ENCODE measurements around the gene UBQLN4. TPM values are rescaled to one million over a fixed set of nuclear protein-coding genes. Genes with fewer than 3 reads are reported as not detected.
A peak's percentile ranks its signal among the peaks of the same experiment; 100 is the strongest.

The UBQLN4 gene
- total and polyA plus RNA-seq, 12 donors, result 15.7 to 32.2 (median 25.4) TPM

DNA sequence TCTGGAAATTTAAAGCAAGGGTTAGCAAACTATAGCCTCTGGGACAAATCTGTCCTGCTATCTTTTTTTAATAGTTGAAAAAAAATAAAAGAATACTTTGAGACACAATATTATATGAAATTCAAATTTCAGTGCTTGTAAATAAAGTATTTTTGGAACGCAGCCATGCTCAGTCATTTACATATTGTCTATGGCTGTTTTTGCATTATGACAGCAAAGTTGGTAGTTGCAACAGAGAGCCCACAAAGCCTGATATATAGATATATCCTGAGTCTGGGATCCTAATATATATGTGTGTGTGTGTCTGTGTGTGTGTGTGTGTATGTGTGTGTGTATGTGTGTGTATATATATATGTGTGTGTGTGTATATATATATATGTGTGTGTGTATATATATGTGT, 53.6 kb downstream of the UBQLN4 start:
- Histone ChIP-seq H3K27ac (no peak overlapping the region), H3K4me1 (peaks cover 0 to 18% (median 11%) of the 10 kb centered on the region in 9 donors), H3K9me3 (no peaks in the 10 kb centered on the region), H3K36me3 (no peaks in the 10 kb centered on the region), H3K27me3 (no peaks in the 10 kb centered on the region), H3K4me3 (no peak overlapping the region)
- DNase-seq, result no peak
- 84 to 89% methylated on average over 1 of the region's 1 CpG for WGBS, 2 donors
- intact Hi-C loops (cut with DNase I), result loop anchor here in 1 of 10 donors (10.0 kb wide), 1 partner anchor 65 kb away; the partner anchor contains the start of gene RAB25
- no peak for ATAC-seq
- no peak for TF ChIP-seq CTCF (IDR thresholded peaks at IDR 0.05)

- 19 to 28% methylated on average over 2 of the region's 2 CpGs for WGBS, 2 donors
- ATAC-seq, result peak in 2 of 8 donors; percentile 29 to 46
- DNase-seq, result no peak
- Histone ChIP-seq H3K36me3 (no peaks in the 10 kb centered on the region), H3K27me3 (no peaks in the 10 kb centered on the region), H3K27ac (peak overlapping the region in 1 of 10 donors; percentile 28), H3K9me3 (no peaks in the 10 kb centered on the region), H3K4me3 (no peak overlapping the region), H3K4me1 (peaks cover 0 to 12% (median 7%) of the 10 kb centered on the region in 9 donors)
- intact Hi-C loops (cut with DNase I), result no loop called here
- TF ChIP-seq CTCF (IDR thresholded peaks at IDR 0.05), result no peak
Measured at GRCh38 chr1:155996166-155996565, 57.4 kb downstream of the UBQLN4 start.

DNA sequence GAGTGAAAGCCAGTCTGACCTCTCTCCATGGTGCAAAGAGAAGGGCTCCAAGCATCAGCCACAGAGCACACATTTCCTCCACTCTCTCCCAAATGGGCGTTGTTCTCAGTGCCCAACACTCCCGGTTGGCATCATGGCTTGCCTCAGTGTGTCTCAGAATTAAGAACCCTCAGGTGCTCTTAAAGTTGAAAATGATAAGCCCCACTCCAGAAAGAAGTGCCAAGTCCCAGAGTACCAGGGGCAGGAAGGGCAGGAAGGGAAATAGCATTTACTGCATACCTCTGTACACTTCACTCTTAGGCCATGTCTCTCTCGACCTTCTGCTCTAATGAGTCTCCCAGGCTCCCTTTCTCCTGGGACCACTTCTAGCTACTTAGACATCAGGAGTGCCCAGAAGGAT, 60.0 kb downstream of the UBQLN4 start:
- DNase-seq (no peak), ATAC-seq (no peak)
- intact Hi-C loops (cut with DNase I), result no loop called here
- 78 to 81% methylated on average over 3 of the region's 3 CpGs for WGBS, 2 donors
- H3K27me3 ChIP-seq, result no peaks in the 10 kb centered on the region
- no peak for TF ChIP-seq CTCF (IDR thresholded peaks at IDR 0.05)
- H3K27ac ChIP-seq, result no peak overlapping the region
- H3K36me3 ChIP-seq, result no peaks in the 10 kb centered on the region
- peaks cover 6 to 36% (median 18%) of the 10 kb centered on the region in 9 donors for H3K4me1 ChIP-seq
- H3K4me3 ChIP-seq, result no peak overlapping the region
- H3K9me3 ChIP-seq, result no peaks in the 10 kb centered on the region

DNA sequence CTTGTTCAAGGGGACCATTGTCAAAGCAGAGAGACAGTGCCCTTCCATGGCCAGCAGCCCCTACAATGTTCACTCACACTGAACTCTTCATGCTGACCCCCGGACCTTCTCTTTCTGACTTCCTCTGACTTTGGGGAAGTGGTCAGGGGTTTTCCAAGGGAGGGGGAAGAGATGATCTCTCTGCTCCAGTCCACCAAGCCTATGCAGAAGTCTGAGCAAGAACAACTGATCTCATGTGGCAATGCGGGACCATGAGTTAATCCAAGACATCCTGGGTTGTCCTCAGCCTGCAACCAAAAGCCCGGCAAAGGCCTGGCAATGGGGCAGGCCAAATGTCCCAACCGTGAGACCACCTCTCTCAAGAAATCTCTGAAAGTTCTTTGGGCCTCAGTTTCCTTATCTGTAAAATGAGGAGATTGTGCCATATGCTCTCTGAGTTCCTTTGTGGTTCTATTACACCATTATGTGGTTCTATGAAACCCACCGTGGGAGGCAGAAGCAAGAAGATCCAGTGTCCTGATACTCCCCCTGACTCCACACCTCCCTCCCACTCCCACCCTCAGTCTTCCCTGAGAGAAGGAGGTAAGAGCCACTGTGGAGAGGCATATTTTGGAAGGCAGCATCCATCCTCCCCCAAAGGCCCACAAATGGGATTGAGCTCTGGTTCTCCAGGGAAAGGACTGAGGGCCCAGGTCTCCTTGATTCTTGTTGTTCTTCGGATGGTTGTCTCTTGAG, 63.4 kb downstream of the UBQLN4 start:
- H3K36me3 ChIP-seq, result no peaks in the 10 kb centered on the region
- 77 to 90% methylated on average over 6 of the region's 6 CpGs for WGBS, 2 donors
- peak overlapping the region in 6 of 10 donors; percentile 0 to 90 (median 54) for H3K27ac ChIP-seq
- peak overlapping the region in 1 of 10 donors; percentile 43 for H3K4me3 ChIP-seq
- peaks cover 6 to 37% (median 13%) of the 10 kb centered on the region in 9 donors for H3K4me1 ChIP-seq
- no peaks in the 10 kb centered on the region for H3K27me3 ChIP-seq
- DNase-seq (no peak), ATAC-seq (peak in 7 of 8 donors; percentile 27 to 70 (median 43))
- intact Hi-C loops (cut with DNase I), result no loop called here
- TF ChIP-seq CTCF (IDR thresholded peaks at IDR 0.05), result no peak
- no peaks in the 10 kb centered on the region for H3K9me3 ChIP-seq
